Epithelial cell of esophagus (primary cell): ENCODE data around the gene MBD3.
A peak's percentile ranks its signal among the peaks of the same experiment; 100 is the strongest.

Experiments used
- DNase-seq: peaks from one replicate; pipeline ENCODE4 v3.0.0; 2010; ENCODE audit warnings: low read depth
- H3K4me3 ChIP-seq: 2 replicates; pipeline ENCODE4 v1.5.1; 2011; ENCODE audit warnings: mild to moderate bottlenecking, low read length, control low read depth
- CTCF ChIP-seq: IDR thresholded peaks from 2 replicates; pipeline ENCODE4 v1.5.1; 2011; ENCODE audit warnings: low read depth, mild to moderate bottlenecking, low read length, control low read depth, inconsistent platforms; ENCODE audit not compliant: insufficient read depth; ENCODE audit errors: missing control alignments

Gene MBD3

GRCh38 chr19:1626417-1627010 lies 33.8 kb upstream of the MBD3 start:
- DNase-seq, result no peak
- no peak overlapping the region for H3K4me3 ChIP-seq
- no peak for TF ChIP-seq CTCF

GRCh38 chr19:1624458-1624857 lies 31.8 kb upstream of the MBD3 start:
- peak; percentile 58 for DNase-seq
- no peak overlapping the region for H3K4me3 ChIP-seq
- peak; percentile 65 for TF ChIP-seq CTCF

- no peak for TF ChIP-seq CTCF
- no peak overlapping the region for H3K4me3 ChIP-seq
- no peak for DNase-seq
Observed at GRCh38 chr19:1622541-1622940, 29.9 kb upstream of the MBD3 start.

GRCh38 chr19:1622007-1622406 lies 29.3 kb upstream of the MBD3 start:
- no peak for DNase-seq
- no peak for TF ChIP-seq CTCF
- no peak overlapping the region for H3K4me3 ChIP-seq

DNA sequence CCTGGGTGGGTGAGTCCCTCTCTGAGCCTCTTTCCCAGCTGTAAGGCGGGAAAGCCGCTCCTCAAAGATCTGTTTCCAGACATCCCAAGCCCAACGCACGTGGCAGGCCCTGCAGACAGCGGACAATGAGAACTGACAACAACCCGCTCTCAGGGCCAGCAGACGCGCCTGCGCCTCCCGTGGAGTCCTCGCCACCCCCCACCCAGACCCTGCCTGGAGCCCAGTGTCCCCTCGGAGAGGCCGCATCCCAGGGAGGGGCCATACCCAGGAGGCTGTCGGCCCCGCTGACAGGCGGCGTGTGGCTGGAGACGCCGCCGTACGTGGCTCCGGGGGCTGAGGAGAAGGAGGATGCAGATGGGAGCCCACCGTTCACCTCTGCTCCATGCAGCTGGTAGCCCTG lies 28.9 kb upstream of the MBD3 start:
- no peak for DNase-seq
- no peak for TF ChIP-seq CTCF
- no peak overlapping the region for H3K4me3 ChIP-seq

- no peak for DNase-seq
- no peak overlapping the region for H3K4me3 ChIP-seq
- no peak for TF ChIP-seq CTCF
Observed at GRCh38 chr19:1621021-1621420, 28.4 kb upstream of the MBD3 start.

GRCh38 chr19:1620502-1620901 lies 27.8 kb upstream of the MBD3 start:
- no peak for TF ChIP-seq CTCF
- no peak for DNase-seq
- no peak overlapping the region for H3K4me3 ChIP-seq
